GM10248 (cell line): ENCODE measurements around the gene PTHLH.

Source experiments
- CTCF ChIA-PET: fragments of 300-600 bp; sonication (Branson Sonifier 250); formaldehyde crosslinking; extraction: SDS; loops from one replicate; lab custom pipeline; 2021; ENCODE audit warnings: antibody characterized with exemption; lab: Yijun Ruan, JAX
- POLR2A ChIA-PET: fragments of 350-650 bp; sonication (Branson Sonifier 250); formaldehyde crosslinking; extraction: SDS; loops from one replicate; lab custom pipeline; 2020; ENCODE audit warnings: antibody characterized with exemption; lab: Yijun Ruan, JAX
- DNase-seq: peaks from one replicate; pipeline ENCODE4 v3.0.0; 2012; ENCODE audit errors: extremely low spot score
- CTCF ChIP-seq: IDR thresholded peaks from 2 replicates; pipeline ENCODE4 v1.5.1; 2012; ENCODE audit warnings: mild to moderate bottlenecking, low read depth; ENCODE audit errors: extremely low read depth, missing control alignments, control extremely low read depth

PTHLH gene

GRCh38 chr12:27995406-27995805, 22.9 kb upstream of the PTHLH start:
- no peak for TF ChIP-seq CTCF
- CTCF ChIA-PET, result no interaction called here
- DNase-seq, result no peak
- POLR2A ChIA-PET, result no interaction called here

GRCh38 chr12:27988594-27989233, 16.2 kb upstream of the PTHLH start:
- no peak for TF ChIP-seq CTCF
- DNase-seq, result no peak
- POLR2A ChIA-PET, result no interaction called here
- CTCF ChIA-PET, result interaction anchor here (1.1 to 1.3 kb wide), 2 partner anchors 9 to 12 kb away, joined by 3 read pairs; no protein-coding TSS in a partner anchor

- DNase-seq, result no peak
- TF ChIP-seq CTCF, result no peak
- ChIA-PET CTCF (no interaction called here), POLR2A (no interaction called here)
These were observed 14.8 kb upstream of the PTHLH start for GRCh38 chr12:27987331-27987730.

GRCh38 chr12:27984275-27984674, 11.7 kb upstream of the PTHLH start:
- TF ChIP-seq CTCF, result no peak

GRCh38 chr12:27982951-27983350, 10.4 kb upstream of the PTHLH start:
- CTCF ChIA-PET, result no interaction called here
- POLR2A ChIA-PET, result no interaction called here
- TF ChIP-seq CTCF, result no peak
- DNase-seq, result no peak

More at GRCh38 chr12:27984275-27984674, 11.7 kb upstream of the PTHLH start:
- no peak for DNase-seq
- CTCF ChIA-PET, result interaction anchor here (0.8 to 0.9 kb wide), 2 partner anchors 12 to 26 kb away, joined by 3 read pairs; no protein-coding TSS in a partner anchor
- POLR2A ChIA-PET, result no interaction called here

GRCh38 chr12:27982385-27982784, 9.9 kb upstream of the PTHLH start:
- CTCF ChIA-PET, result no interaction called here
- POLR2A ChIA-PET, result no interaction called here
- TF ChIP-seq CTCF, result no peak
- no peak for DNase-seq
